Pulmonary artery endothelial cell (primary cell): Measurements from ENCODE around the gene CPA1. TPM values are rescaled to one million over a fixed set of nuclear protein-coding genes. Genes with fewer than 3 reads are reported as not detected.

Experiments used
- DNase-seq: peaks from one replicate; pipeline ENCODE4 v3.0.0-alpha.2; 2011; ENCODE audit warnings: low read depth, low spot score
- total RNA-seq: library from RNA; depleted of rRNA; stranded (reverse); fragments of >200 nt; gene quantifications from 2 replicates; pipeline ENCODE4 v1.2.3, GENCODE V29; 2014

The CPA1 gene
- total RNA-seq, 1 donor from 2014 or later = not detected

DNA sequence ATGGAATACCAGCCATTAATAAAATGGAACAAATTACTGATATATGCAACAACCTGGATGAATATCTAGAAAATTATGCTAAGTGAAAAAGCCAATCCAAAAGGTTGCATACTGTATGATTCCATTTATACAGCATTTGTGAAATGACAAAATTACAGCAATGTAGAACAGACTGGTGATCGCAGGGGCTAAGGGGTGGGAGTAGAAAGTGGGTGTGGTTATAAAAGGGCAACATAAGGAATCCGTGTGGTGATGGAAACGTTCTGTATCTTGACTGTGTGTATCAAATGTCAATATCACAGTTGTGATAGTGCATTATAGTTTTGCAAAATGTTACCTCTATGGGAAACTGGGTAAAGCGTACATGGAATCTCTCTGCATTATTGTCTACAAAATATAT is 45.5 kb downstream of the CPA1 start:
- no peak for DNase-seq

DNA sequence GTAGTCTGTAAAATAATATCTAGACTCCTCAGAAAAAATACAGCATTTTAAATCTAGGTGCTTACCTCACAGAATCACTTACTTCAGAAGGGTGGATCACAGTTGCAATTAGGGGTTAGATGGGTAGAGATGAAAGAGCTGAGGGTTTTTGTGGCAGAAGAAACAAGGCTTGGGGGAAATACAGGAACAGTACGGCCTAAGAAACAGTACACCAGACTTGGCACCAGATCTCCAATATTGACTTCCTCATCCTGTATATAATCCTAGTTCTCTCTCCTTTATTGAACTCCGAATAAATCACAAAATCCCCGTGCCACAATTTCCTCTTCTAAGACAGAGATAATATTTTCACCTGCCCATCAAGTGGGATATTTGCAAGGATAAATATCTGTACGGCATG is 46.3 kb downstream of the CPA1 start:
- DNase-seq = no peak

DNA sequence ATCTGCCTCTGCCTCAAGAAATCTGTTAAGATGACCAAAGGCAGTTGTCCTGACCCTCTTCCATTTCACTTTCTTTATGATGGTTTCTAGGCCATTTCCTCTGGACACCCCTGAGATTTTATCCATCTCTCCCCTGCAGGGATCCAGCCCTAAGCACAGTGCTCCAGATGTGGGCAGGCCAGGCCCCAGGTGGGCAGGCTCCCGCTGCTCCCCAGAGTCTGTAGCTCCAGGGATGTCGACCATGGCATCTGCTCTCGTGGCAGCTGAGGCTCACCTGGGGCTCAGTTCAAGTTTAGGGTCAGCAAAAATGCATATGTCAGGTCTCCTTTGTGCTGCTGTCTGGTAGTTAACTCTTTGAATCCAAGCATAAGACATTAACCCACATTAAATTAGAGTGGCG is 48.7 kb downstream of the CPA1 start:
- no peak for DNase-seq

DNA sequence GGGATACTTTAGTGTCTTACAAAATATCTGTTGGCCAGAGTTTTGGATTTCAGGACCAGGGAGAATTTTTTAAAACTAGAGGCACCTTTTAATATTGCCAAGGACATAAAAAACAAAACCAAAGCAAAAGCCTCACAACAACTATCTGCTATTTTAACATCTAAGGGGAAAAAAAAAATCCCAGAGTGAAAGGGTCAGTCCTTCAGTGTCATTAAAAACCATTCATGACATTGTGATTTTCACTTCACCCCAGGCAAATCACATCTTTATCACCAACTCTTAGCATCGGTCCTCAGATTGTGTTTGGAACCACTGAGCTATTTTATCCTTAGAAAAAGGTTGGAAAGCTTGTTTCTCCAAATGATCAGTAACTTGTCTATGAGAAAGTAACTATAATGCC is 49.8 kb downstream of the CPA1 start:
- no peak for DNase-seq

DNA sequence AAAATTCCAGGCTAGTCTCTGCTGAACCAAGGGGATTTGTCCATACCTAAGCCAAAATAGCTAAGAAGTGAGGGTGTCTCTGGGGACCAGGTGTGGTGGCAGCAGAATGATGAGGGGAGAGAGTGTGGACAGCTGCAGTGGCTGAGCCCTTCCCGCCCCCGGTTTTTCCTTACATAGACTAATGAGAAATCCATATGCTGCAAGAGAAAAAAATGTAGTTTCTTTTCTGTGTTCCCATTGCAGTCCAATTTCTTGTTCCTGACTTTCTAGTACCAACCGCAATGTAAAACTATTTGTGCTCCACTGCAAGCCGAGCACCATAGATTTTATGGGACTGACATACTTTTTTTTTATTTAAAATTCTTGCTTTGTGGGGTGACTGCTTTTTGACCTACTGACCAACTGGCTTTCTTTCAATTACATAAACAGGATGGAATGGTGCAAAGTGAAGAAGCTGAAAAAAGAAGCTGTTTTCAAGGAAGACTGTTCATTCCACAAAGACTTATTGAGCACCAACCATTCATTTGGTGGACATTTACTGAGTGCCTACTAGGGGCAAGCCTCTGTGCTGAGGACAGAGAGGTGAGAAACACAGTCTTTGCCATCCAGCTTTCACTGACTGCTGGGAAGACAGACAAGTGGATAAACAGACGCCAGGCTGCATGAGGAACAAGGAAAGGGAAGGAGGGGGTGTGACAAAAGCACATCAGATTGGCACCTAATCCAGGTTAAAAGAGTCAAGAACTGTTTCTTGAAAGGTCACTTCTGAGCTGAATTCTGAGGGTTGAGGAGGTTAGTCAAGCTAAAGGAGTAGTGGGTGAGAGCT is 50.8 kb downstream of the CPA1 start:
- DNase-seq = no peak

DNA sequence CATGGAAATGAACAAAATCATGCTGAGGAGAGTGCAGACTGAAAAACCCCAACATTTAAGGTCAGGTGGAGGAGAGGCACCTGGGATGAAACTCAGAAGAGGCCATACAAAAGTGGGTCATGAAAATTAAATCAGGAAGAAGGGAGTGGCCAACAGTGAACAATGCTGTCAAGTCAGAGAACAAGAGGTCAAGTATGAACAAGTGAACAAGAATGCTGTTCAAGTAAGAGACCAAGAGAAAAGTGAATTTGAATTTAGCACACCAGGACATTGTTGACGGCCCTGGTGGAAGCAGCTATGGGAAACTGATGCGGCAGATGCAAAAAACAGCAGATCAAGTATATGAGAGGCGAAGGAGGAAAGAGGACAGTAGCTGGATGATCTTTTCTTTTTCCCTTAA is 52.6 kb downstream of the CPA1 start:
- no peak for DNase-seq

DNA sequence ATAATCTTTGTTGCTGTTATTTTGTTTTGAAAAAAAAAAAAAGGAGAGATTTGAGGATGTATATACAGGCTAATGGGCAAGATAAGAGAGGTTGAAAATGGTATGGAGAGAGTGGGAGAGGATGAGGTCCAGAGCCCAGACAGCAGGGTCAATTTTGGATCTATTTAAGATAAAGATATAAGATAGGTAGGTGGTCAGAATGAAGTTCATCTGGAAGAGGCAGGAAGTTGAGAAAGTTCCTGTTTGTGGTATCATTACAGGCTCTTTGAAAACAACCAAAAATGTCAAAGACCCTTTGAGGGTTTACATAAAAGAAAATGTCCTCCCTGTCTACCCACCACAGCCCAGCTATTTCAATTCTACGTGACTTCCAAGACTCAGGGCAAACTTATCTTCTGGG is 53.0 kb downstream of the CPA1 start:
- no peak for DNase-seq

DNA sequence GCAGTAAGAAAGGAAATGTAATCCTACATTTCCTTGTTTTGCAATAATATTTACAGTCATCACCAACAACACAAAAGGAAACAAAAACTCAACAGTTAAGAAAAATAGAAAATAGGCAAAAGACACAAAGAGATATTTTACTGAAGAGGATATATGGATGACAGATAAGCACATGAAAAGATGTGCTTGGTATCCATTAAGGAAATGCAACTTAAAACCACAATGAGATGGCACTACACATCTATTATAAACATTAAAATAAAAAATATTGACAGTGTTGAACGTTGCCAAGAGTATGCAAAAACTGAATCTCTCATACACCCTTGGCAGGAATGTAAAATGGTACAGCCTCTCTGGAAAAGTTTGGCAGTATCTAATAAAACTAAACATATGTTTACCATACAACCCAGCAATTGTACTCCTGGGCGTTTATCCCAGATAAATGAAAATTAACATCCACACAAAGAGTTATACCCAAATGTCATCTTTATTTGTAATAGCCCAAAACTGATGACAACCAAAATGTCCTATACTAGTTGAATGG is 55.1 kb downstream of the CPA1 start:
- no peak for DNase-seq

DNA sequence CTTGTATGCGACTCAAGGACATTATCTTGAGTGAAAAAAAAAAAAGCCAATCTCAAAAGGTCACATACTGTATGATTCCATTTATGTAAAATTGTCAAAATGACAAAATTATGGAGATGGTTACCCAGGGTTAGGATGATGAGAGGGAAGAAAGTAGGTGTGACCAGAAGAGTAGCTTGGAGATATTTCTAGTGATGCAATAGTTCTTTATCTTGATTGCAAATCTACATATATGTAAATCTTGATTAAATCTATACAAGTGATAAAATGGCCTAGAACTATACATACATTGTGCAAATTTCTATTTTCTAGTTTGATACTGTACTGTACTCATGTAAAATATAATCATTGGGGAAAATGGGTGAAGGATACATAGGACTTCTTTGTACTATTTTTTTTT is 56.0 kb downstream of the CPA1 start:
- no peak for DNase-seq

Other genes starting within 250 kb of the CPA1 start
- gene TMEM209, start 175.1 kb upstream of the CPA1 start, total RNA-seq = 8.3 and 10.2 TPM in 2 replicates
- gene SSMEM1, start 172.6 kb upstream of the CPA1 start, total RNA-seq = not detected in 2 replicates
- not detected in 2 replicates for gene CPA2, start 113.6 kb upstream of the CPA1 start, total RNA-seq
- 0.39 and 0.59 TPM in 2 replicates for gene CPA4, start 87.3 kb upstream of the CPA1 start, total RNA-seq
- not detected in 2 replicates for gene CPA5, start 35.7 kb upstream of the CPA1 start, total RNA-seq
- gene CEP41, start 60.5 kb downstream of the CPA1 start, total RNA-seq = 6.3 and 17.3 TPM in 2 replicates
- gene MEST, start 111.6 kb downstream of the CPA1 start, total RNA-seq = 5.3 and 8.4 TPM in 2 replicates